Suprapubic skin (tissue), 4 donors: ENCODE measurements around the gene IL18BP. TPM values are rescaled to one million over a fixed set of nuclear protein-coding genes. Genes with fewer than 3 reads are reported as not detected.

Experiments used
- DNase-seq, 2 donors: peaks; one replicate each; pipeline ENCODE4 v3.0.0-alpha.2; 2019; ENCODE audit warnings: low spot score in 2 of 2
- H3K27ac ChIP-seq: fragments of 200-600 bp; sonication (generic); one replicate; pipeline ENCODE4 v1.5.1; 2019
- H3K27me3 ChIP-seq: fragments of 200-600 bp; sonication (generic); one replicate; pipeline ENCODE4 v1.5.1; 2019
- H3K36me3 ChIP-seq: fragments of 200-600 bp; sonication (generic); one replicate; pipeline ENCODE4 v1.5.1; 2019
- H3K4me1 ChIP-seq: fragments of 200-600 bp; sonication (generic); one replicate; pipeline ENCODE4 v1.5.1; 2019
- H3K4me3 ChIP-seq: fragments of 200-600 bp; sonication (generic); one replicate; pipeline ENCODE4 v1.5.1; 2019; ENCODE audit warnings: mild to moderate bottlenecking
- H3K9me3 ChIP-seq: fragments of 200-600 bp; sonication (generic); one replicate; pipeline ENCODE4 v1.5.1; 2019
- CTCF ChIP-seq, 2 donors: fragments of 200-600 bp in 1 of 2; fragments of 450-650 bp in 1 of 2; sonication (generic) in 1 of 2; IDR thresholded peaks; one replicate each; pipeline ENCODE4 v1.5.1; 2016 to 2019; ENCODE audit warnings: antibody characterized with exemption in 2 of 2, mild to moderate bottlenecking in 1 of 2, moderate library complexity in 1 of 2
- EP300 ChIP-seq: sonication (generic); formaldehyde crosslinking; IDR thresholded peaks from one replicate; pipeline ENCODE4 v1.6.1; 2017; ENCODE audit warnings: antibody characterized with exemption
- POLR2A ChIP-seq, 2 donors: fragments of 450-650 bp; IDR thresholded peaks; one replicate each; pipeline ENCODE4 v1.6.1; 2017; ENCODE audit warnings: antibody characterized with exemption in 2 of 2, mild to moderate bottlenecking in 2 of 2, moderate library complexity in 2 of 2
- POLR2AphosphoS5 ChIP-seq, 3 donors: sonication (generic); formaldehyde crosslinking; IDR thresholded peaks; one replicate each; pipeline ENCODE4 v1.6.1; 2017; ENCODE audit warnings: antibody characterized with exemption in 3 of 3
- WGBS: methylation state at CpG from one replicate; pipeline ENCODE4 v1.1.5; 2018; 5-methylcytosine and 5-hydroxymethylcytosine counted together
- total RNA-seq, 4 donors: library from RNA; depleted of rRNA; stranded (reverse); fragments of >200 nt; gene quantifications; one replicate each; pipeline ENCODE4 v1.1.0, GENCODE V29; 2016

Gene IL18BP
- total RNA-seq, 4 donors from 2014 or later = 2.9 to 18.6 (median 7.2) TPM

- Histone ChIP-seq H3K9me3 (no peaks in the 10 kb centered on the region), H3K27ac (no peak overlapping the region), H3K36me3 (peaks cover 21% of the 10 kb centered on the region), H3K27me3 (no peaks in the 10 kb centered on the region), H3K4me1 (peaks cover 20% of the 10 kb centered on the region), H3K4me3 (no peak overlapping the region)
- DNase-seq = peak in 1 of 2 donors; percentile 47
- WGBS = 91% methylated on average over 4 of the region's 4 CpGs
- TF ChIP-seq POLR2A (IDR thresholded peaks at IDR 0.05) = no peak
- TF ChIP-seq POLR2AphosphoS5 (IDR thresholded peaks at IDR 0.05) = no peak
- no peak for TF ChIP-seq CTCF (IDR thresholded peaks at IDR 0.05)
- no peak for TF ChIP-seq EP300
Observed at GRCh38 chr11:71996517-71996916, 2.2 kb upstream of the IL18BP start.

- peak in 1 of 2 donors; percentile 61 for DNase-seq
- no peaks in the 10 kb centered on the region for H3K9me3 ChIP-seq
- peaks cover 22% of the 10 kb centered on the region for H3K36me3 ChIP-seq
- no peak overlapping the region for H3K4me3 ChIP-seq
- TF ChIP-seq POLR2A (IDR thresholded peaks at IDR 0.05) (no peak), EP300 (no peak), POLR2AphosphoS5 (IDR thresholded peaks at IDR 0.05) (no peak), CTCF (IDR thresholded peaks at IDR 0.05) (no peak)
- no peak overlapping the region for H3K27ac ChIP-seq
- H3K27me3 ChIP-seq = no peaks in the 10 kb centered on the region
- peaks cover 20% of the 10 kb centered on the region for H3K4me1 ChIP-seq
- 88% methylated on average over 7 of the region's 8 CpGs for WGBS
Observed at GRCh38 chr11:71996946-71997345, 1.8 kb upstream of the IL18BP start.

- Histone ChIP-seq H3K27me3 (no peaks in the 10 kb centered on the region), H3K4me3 (no peak overlapping the region), H3K36me3 (peaks cover 29% of the 10 kb centered on the region), H3K27ac (no peak overlapping the region), H3K4me1 (peaks cover 20% of the 10 kb centered on the region), H3K9me3 (no peaks in the 10 kb centered on the region)
- TF ChIP-seq CTCF (IDR thresholded peaks at IDR 0.05) = no peak
- no peak for TF ChIP-seq POLR2A (IDR thresholded peaks at IDR 0.05)
- TF ChIP-seq EP300 = no peak
- TF ChIP-seq POLR2AphosphoS5 (IDR thresholded peaks at IDR 0.05) = no peak
- peak in 1 of 2 donors; percentile 52 for DNase-seq
- 96% methylated on average over 3 of the region's 3 CpGs for WGBS
Observed at GRCh38 chr11:71997594-71997993, 1.1 kb upstream of the IL18BP start.

- Histone ChIP-seq H3K4me3 (no peak overlapping the region), H3K36me3 (peaks cover 33% of the 10 kb centered on the region), H3K4me1 (peaks cover 20% of the 10 kb centered on the region), H3K27ac (no peak overlapping the region), H3K27me3 (no peaks in the 10 kb centered on the region), H3K9me3 (no peaks in the 10 kb centered on the region)
- TF ChIP-seq POLR2A (IDR thresholded peaks at IDR 0.05) (no peak), POLR2AphosphoS5 (IDR thresholded peaks at IDR 0.05) (no peak), CTCF (IDR thresholded peaks at IDR 0.05) (no peak), EP300 (no peak)
- 97% methylated on average over 2 of the region's 2 CpGs for WGBS
- DNase-seq = no peak
Observed at GRCh38 chr11:71998061-71998460, 648 bp upstream of the IL18BP start.

GRCh38 chr11:71999362-71999761, 653 bp downstream of the IL18BP start:
- 38% methylated on average over 2 of the region's 2 CpGs for WGBS
- Histone ChIP-seq H3K36me3 (peaks cover 46% of the 10 kb centered on the region), H3K9me3 (no peaks in the 10 kb centered on the region), H3K27ac (peak overlapping the region; percentile 53), H3K27me3 (no peaks in the 10 kb centered on the region), H3K4me1 (peaks cover 20% of the 10 kb centered on the region), H3K4me3 (peak overlapping the region; percentile 34)
- TF ChIP-seq POLR2AphosphoS5 (IDR thresholded peaks at IDR 0.05) = no peak
- no peak for TF ChIP-seq CTCF (IDR thresholded peaks at IDR 0.05)
- TF ChIP-seq POLR2A (IDR thresholded peaks at IDR 0.05) = no peak
- no peak for TF ChIP-seq EP300
- DNase-seq = no peak
